GM19035 (cell line): ENCODE results near the gene CREM.
"Not testable (repeated sequence)": the region's sequence is repeated elsewhere in the genome, so short reads cannot be mapped to it uniquely, and the experiment has no call there.

Experiments used
- ATAC-seq: cut with Tn5 transposase; IDR thresholded peaks from one replicate; pipeline ENCODE4 v1.9.1; 2021; ENCODE audit not compliant: unreplicated experiment

The CREM gene

GRCh38 chr10:35126530-35127288 is at the start of gene CREM:
Gene CREM (plus strand): TSS chr10:35126846. CDS start chr10:35137836, 10,990 bp downstream.
- ATAC-seq = peak; percentile 77

GRCh38 chr10:35079265-35079664 is 47.4 kb upstream of the CREM start:
- no peak for ATAC-seq

GRCh38 chr10:35079763-35080162 is 46.9 kb upstream of the CREM start:
- no peak for ATAC-seq

- ATAC-seq = not testable (repeated sequence)
Measured at GRCh38 chr10:35080261-35080660, 46.4 kb upstream of the CREM start.

- ATAC-seq = no peak
Measured at GRCh38 chr10:35083242-35083641, 43.4 kb upstream of the CREM start.

- peak; percentile 26 for ATAC-seq
Measured at GRCh38 chr10:35089611-35090161, 37.0 kb upstream of the CREM start.

- ATAC-seq = peak; percentile 97
Measured at GRCh38 chr10:35090162-35090954, 36.3 kb upstream of the CREM start, which contains the start of gene CUL2. Gene CUL2 (minus strand): TSS chr10:35090341. CDS start chr10:35071317, 19,024 bp downstream.

- no peak for ATAC-seq
Measured at GRCh38 chr10:35091994-35092790, 34.5 kb upstream of the CREM start.

- ATAC-seq = no peak
Measured at GRCh38 chr10:35092851-35093250, 33.8 kb upstream of the CREM start.

- no peak for ATAC-seq
Measured at GRCh38 chr10:35096312-35096711, 30.3 kb upstream of the CREM start.

GRCh38 chr10:35097510-35097909 is 29.1 kb upstream of the CREM start:
- ATAC-seq = no peak

- no peak for ATAC-seq
Measured at GRCh38 chr10:35103882-35104281, 22.8 kb upstream of the CREM start.

- no peak for ATAC-seq
Measured at GRCh38 chr10:35112571-35112970, 14.1 kb upstream of the CREM start.

GRCh38 chr10:35119378-35119777 is 7.3 kb upstream of the CREM start:
- no peak for ATAC-seq

GRCh38 chr10:35124540-35124939 is 2.1 kb upstream of the CREM start:
- ATAC-seq = no peak

GRCh38 chr10:35126062-35126529 is 550 bp upstream of the CREM start:
- ATAC-seq = no peak

GRCh38 chr10:35127289-35127891 is 744 bp downstream of the CREM start:
- ATAC-seq = peak; percentile 20

GRCh38 chr10:35129185-35129674 is 2.6 kb downstream of the CREM start:
- ATAC-seq = no peak

- ATAC-seq = no peak
Measured at GRCh38 chr10:35130663-35131062, 4.0 kb downstream of the CREM start.

- ATAC-seq = no peak
Measured at GRCh38 chr10:35132727-35133126, 6.1 kb downstream of the CREM start.
